ENCODE data around the gene SLC7A10. TPM values are rescaled to one million over a fixed set of nuclear protein-coding genes. Genes with fewer than 3 reads are reported as not detected.
A peak's percentile ranks its signal among the peaks of the same experiment; 100 is the strongest.

Gene SLC7A10
- total and polyA plus RNA-seq, 8 donors: 0.50 to 1.2 (median 0.96) TPM; not detected in 1

DNA sequence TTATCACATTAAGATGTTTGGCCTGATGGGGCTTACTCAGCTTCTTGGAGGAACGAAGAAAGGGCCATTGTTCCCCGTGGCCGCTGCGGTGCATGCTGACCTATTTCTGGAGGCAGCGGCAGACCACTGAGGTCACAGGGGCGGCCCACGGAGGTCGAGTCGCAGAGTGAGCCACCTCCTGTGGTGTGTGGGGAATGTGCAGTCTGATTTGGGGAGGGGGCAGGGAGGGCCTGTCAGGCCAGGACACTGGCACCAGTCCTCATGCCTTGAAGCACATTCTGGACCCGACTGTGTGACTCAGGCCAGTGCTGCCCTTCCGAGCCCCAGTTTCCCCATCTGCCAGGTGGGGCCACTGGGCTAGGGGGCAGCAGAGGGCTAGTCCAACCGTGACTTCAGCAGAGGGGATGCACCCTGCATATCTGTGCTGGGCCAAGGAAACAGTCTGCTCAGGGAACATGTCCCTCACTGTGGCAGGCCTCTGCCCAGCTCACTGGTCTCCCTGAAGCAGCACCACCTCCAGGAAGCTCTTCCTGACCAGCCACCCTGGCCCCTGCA is 6.3 kb downstream of the SLC7A10 start:
- peaks cover 4 to 50% of the 10 kb centered on the region in 2 donors for H3K27me3 ChIP-seq
- peak in 1 of 4 donors; percentile 51 for DNase-seq
- no peak overlapping the region for H3K27ac ChIP-seq
- ATAC-seq: no peak
- H3K9me3 ChIP-seq: no peaks in the 10 kb centered on the region
- H3K36me3 ChIP-seq: no peaks in the 10 kb centered on the region
- no peak overlapping the region for H3K4me3 ChIP-seq
- TF ChIP-seq, protein P1, sequence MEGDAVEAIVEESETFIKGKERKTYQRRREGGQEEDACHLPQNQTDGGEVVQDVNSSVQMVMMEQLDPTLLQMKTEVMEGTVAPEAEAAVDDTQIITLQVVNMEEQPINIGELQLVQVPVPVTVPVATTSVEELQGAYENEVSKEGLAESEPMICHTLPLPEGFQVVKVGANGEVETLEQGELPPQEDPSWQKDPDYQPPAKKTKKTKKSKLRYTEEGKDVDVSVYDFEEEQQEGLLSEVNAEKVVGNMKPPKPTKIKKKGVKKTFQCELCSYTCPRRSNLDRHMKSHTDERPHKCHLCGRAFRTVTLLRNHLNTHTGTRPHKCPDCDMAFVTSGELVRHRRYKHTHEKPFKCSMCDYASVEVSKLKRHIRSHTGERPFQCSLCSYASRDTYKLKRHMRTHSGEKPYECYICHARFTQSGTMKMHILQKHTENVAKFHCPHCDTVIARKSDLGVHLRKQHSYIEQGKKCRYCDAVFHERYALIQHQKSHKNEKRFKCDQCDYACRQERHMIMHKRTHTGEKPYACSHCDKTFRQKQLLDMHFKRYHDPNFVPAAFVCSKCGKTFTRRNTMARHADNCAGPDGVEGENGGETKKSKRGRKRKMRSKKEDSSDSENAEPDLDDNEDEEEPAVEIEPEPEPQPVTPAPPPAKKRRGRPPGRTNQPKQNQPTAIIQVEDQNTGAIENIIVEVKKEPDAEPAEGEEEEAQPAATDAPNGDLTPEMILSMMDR (IDR thresholded peaks at IDR 0.05): no peak
- H3K4me1 ChIP-seq: no peaks in the 10 kb centered on the region
- intact Hi-C loops (cut with DNase I): no loop called here

DNA sequence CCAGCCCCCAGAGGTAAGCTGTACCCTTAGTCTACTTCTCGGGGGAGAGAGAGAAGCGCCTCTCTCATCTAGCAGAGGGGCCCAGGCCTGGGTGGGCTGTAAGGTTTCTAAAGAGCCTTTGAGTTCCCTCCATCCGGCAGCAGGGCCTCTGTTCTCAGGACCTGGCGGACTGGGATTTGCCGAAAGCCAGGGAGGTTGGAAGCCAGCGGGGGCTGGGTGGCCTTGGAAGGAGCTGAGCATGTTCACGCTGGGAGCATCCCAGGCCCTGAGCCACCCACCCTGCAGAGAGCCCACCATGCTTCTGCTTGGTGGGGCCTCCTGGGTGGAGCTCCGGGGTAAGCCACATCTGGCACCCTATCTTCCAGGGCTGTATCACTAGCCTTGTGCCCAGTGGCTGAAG is 7.8 kb downstream of the SLC7A10 start:
- no peaks in the 10 kb centered on the region for H3K9me3 ChIP-seq
- ATAC-seq: no peak
- no peak overlapping the region for H3K27ac ChIP-seq
- no peaks in the 10 kb centered on the region for H3K4me1 ChIP-seq
- TF ChIP-seq, protein P1 (IDR thresholded peaks at IDR 0.05): no peak
- no peak overlapping the region for H3K4me3 ChIP-seq
- intact Hi-C loops (cut with DNase I): no loop called here
- H3K36me3 ChIP-seq: no peaks in the 10 kb centered on the region
- peaks cover 0 to 45% of the 10 kb centered on the region in 2 donors for H3K27me3 ChIP-seq
- DNase-seq: peak in 1 of 4 donors; percentile 57

DNA sequence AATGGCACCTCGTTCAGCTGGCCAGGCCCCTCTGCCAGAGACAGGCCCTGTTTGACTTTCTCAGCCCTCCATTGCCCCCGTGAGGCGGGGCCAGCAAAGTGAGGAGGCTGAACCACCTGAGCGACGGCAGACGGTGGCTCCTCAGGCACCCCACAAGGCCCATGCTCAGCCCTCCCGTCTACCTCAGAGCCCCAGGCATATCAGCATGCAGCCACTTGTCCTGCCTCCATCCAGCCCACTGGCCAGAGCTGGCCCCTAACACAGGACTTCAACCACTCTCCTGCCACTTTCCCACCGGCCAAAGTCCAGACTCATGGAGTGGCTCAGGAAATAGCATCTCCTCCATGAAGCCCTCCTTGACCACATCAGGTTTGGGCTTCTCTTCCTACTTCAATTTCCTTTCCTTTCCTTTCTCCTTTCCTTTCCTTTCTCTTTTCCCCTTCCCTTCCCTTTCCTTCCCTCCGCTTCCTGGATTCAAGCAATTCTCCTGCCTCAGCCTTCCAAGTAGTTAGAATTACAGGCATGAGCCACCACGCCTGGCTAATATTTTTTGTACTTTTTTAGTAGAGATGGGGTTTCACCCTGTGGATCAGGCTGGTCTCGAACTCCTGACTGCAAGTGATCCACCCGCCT is 9.3 kb downstream of the SLC7A10 start:
- Histone ChIP-seq H3K36me3 (no peaks in the 10 kb centered on the region), H3K27me3 (peaks cover 0 to 31% of the 10 kb centered on the region in 2 donors), H3K4me3 (no peak overlapping the region), H3K4me1 (no peaks in the 10 kb centered on the region), H3K9me3 (no peaks in the 10 kb centered on the region), H3K27ac (no peak overlapping the region)
- peak in 1 of 4 donors; percentile 50 for DNase-seq
- intact Hi-C loops (cut with DNase I): no loop called here
- TF ChIP-seq, protein P1 (IDR thresholded peaks at IDR 0.05): no peak
- no peak for ATAC-seq

DNA sequence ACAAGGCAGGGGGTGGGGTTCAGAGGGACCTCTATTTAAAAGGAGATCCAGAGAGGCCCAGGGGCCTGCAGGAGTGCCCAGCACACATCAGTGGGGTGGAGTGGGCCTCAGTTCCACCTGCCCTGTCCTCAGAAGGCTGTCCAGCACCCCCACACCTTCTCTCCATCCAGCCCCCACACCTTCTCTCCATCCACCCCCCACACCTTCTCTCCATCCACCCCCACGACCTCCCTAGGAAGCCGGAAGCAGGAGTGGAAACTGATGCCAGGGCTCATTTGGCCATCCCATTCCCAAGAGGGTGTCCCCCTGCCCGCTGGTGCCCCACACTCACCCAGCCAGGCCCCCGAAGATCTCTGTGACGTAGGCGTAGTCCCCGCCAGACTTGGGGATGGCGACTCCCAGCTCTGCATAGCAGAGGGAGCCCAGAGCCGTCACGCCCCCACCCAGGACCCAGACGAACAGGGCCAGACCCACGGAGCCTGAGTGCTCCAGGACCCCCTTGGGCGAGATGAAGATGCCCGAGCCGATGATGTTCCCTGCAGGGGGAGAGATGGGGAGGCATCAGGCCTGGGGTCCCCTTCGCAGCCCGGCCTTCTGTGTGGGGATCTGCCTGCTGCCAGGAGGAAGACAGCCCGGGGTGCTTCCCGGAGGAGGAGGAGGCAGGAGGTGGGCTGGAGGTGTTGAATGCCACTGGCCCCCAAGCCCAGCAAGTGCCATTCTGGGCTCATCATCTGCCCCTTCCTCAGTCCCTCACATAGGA is 10.0 kb downstream of the SLC7A10 start:
- Histone ChIP-seq H3K27ac (no peak overlapping the region), H3K36me3 (no peaks in the 10 kb centered on the region), H3K9me3 (no peaks in the 10 kb centered on the region), H3K27me3 (peaks cover 0 to 24% of the 10 kb centered on the region in 2 donors), H3K4me1 (no peaks in the 10 kb centered on the region), H3K4me3 (no peak overlapping the region)
- TF ChIP-seq, protein P1 (IDR thresholded peaks at IDR 0.05): no peak
- DNase-seq (peak in 1 of 4 donors; percentile 53), ATAC-seq (no peak)
- intact Hi-C loops (cut with DNase I): no loop called here

DNA sequence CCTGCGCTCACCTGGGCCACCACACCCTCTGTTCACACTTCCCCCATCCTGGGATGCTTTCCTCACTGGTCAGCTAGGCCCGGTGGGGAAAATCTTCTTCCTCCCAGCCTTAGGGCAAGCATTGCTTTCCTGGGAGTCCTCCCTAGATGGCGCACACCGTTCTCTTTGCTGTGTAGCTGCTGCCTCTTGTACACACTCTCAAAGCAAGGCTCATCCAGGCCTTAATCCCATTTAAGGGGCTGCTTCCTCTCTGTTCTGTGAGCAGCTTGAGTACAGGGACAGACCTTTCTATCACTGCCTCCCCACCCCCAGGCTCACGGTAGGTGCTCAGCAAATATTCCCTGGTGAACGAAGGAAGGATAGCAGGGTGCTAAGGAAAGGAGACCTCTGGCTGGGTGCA is 11.1 kb downstream of the SLC7A10 start:
- H3K9me3 ChIP-seq: no peaks in the 10 kb centered on the region
- intact Hi-C loops (cut with DNase I): no loop called here

More for the DNA sequence above, 11.1 kb downstream of the SLC7A10 start:
- TF ChIP-seq, protein P1 (IDR thresholded peaks at IDR 0.05): no peak
- Histone ChIP-seq H3K27ac (no peak overlapping the region), H3K36me3 (no peaks in the 10 kb centered on the region), H3K27me3 (peaks cover 0 to 17% of the 10 kb centered on the region in 2 donors), H3K4me1 (no peaks in the 10 kb centered on the region), H3K4me3 (no peak overlapping the region)
- DNase-seq: peak in 1 of 4 donors; percentile 0
- peak; percentile 31 for ATAC-seq
